HL-60 (cell line): ENCODE results near the gene UGT1A7.

Experiments
- DNase-seq, 2 experiments: peaks; one replicate each; pipeline ENCODE4 v3.0.0-alpha.2; 2010 to 2020; ENCODE audit warnings: low read depth in 1 of 2, low spot score in 1 of 2
- H3K27ac ChIP-seq: fragments of 250-450 bp; sonication (Bioruptor Pico); replicated peaks from 2 replicates; pipeline ENCODE4 v1.5.1; 2020; ENCODE audit warnings: mild to moderate bottlenecking, moderate library complexity
- H3K27me3 ChIP-seq: fragments of 250-450 bp; sonication (Bioruptor Pico); 2 replicates; pipeline ENCODE4 v1.5.1; 2021; ENCODE audit warnings: mild to moderate bottlenecking, moderate library complexity; ENCODE audit not compliant: insufficient read depth, poor library complexity, severe bottlenecking
- H3K4me3 ChIP-seq: replicated peaks from 2 replicates; pipeline ENCODE4 v1.5.1; 2011; ENCODE audit warnings: mild to moderate bottlenecking, control low read depth, low read length; ENCODE audit not compliant: insufficient read depth
- CTCF ChIP-seq: IDR thresholded peaks from one replicate; pipeline ENCODE4 v1.5.1; 2011; ENCODE audit warnings: low read length, control low read depth, inconsistent platforms; ENCODE audit not compliant: insufficient read depth
- GABPA ChIP-seq: IDR thresholded peaks from 2 replicates; pipeline ENCODE4 v1.6.1; 2012; ENCODE audit warnings: low read depth
- POLR2AphosphoS5 ChIP-seq: IDR thresholded peaks from 2 replicates; pipeline ENCODE4 v1.6.1; 2012; ENCODE audit warnings: low read depth
- REST ChIP-seq: IDR thresholded peaks from 2 replicates; pipeline ENCODE4 v1.6.1; 2012; ENCODE audit warnings: low read depth; ENCODE audit not compliant: insufficient replicate concordance
- SPI1 ChIP-seq: IDR thresholded peaks from 2 replicates; pipeline ENCODE4 v1.6.1; 2012; ENCODE audit warnings: low read depth, mild to moderate bottlenecking, borderline replicate concordance

UGT1A7 gene

GRCh38 chr2:233671290-233672161 is 10.2 kb upstream of the UGT1A7 start, which contains the start of gene UGT1A9:
Gene UGT1A9, plus strand, starts transcription at chr2:233671898. Its CDS starts 37 bp downstream, at chr2:233671935.
- Histone ChIP-seq H3K4me3 (no peak within 1 kb of the TSS), H3K27me3 (no peaks in the 10 kb centered on the region), H3K27ac (no peak within 1 kb of the TSS)
- no peak for DNase-seq
- no peak for TF ChIP-seq CTCF
- no peak for TF ChIP-seq SPI1
- TF ChIP-seq REST: no peak
- no peak for TF ChIP-seq GABPA
- no peak for TF ChIP-seq POLR2AphosphoS5

GRCh38 chr2:233672886-233673285 is 8.8 kb upstream of the UGT1A7 start:
- TF ChIP-seq GABPA: no peak
- TF ChIP-seq SPI1: no peak
- no peak for TF ChIP-seq REST
- no peak for TF ChIP-seq POLR2AphosphoS5
- Histone ChIP-seq H3K4me3 (no peak overlapping the region), H3K27ac (no peak overlapping the region), H3K27me3 (no peaks in the 10 kb centered on the region)
- DNase-seq: no peak

GRCh38 chr2:233673896-233674295 is 7.8 kb upstream of the UGT1A7 start:
- Histone ChIP-seq H3K27ac (no peak overlapping the region), H3K27me3 (no peaks in the 10 kb centered on the region), H3K4me3 (no peak overlapping the region)
- DNase-seq: no peak
- TF ChIP-seq POLR2AphosphoS5: no peak
- no peak for TF ChIP-seq SPI1
- TF ChIP-seq REST: no peak
- no peak for TF ChIP-seq GABPA
- no peak for TF ChIP-seq CTCF
